GM21576 (cell line): ENCODE results near the gene VAV2.
"Not testable (repeated sequence)": the region's sequence is repeated elsewhere in the genome, so short reads cannot be mapped to it uniquely, and the experiment has no call there.

Experiments
- ATAC-seq: cut with Tn5 transposase; IDR thresholded peaks from one replicate; pipeline ENCODE4 v1.9.1; 2021; ENCODE audit warnings: mild to moderate bottlenecking, moderate library complexity; ENCODE audit not compliant: unreplicated experiment

Gene VAV2

DNA sequence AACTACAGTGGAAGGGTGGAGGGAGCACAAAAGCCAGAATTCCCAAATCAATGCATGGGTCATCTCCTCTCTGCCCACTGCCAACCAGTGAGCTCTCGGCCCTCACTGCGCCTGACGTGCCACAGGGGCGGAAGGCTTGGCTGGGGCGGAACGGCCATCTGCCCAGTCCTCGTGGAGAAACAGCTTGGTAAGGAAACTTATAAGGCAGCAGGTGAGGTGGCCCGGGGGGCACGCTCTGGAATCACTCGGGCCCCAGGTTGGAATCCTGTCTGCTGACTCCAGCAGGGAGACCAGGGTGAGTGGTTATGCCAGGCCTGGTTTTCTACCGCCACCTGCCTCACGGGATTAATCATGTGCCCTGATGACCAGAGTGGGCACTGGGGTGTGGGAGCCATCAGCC lies 52.3 kb downstream of the VAV2 start:
- no peak for ATAC-seq

DNA sequence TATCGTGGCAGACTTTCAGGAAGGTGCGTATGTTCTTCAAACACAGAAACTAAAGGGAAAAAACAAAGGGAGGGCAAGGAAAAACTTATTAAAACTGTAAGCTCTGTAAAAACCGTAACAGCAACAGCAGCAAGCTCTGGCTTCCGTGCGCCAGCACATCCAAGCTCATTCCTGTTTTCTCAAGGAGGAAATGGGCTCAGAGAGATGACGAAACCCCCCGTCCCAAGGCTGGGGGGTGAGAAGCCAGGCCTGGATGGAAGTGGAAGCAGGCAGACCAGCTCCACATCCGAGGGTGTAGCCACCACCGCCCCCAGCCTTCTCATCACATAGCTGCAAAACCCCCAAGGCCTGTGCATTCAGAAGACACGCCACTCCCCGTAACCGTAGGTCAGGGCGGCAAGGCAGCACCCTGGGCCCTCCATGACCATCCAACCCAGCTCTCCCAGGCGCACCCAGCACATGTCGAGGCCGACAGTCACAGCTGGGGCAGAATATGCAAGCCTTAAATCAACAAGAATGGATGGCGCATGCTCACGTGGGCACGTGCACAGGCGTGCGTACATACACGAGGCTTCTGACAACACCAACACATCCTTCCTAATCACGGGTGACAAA lies 52.8 kb downstream of the VAV2 start:
- no peak for ATAC-seq

DNA sequence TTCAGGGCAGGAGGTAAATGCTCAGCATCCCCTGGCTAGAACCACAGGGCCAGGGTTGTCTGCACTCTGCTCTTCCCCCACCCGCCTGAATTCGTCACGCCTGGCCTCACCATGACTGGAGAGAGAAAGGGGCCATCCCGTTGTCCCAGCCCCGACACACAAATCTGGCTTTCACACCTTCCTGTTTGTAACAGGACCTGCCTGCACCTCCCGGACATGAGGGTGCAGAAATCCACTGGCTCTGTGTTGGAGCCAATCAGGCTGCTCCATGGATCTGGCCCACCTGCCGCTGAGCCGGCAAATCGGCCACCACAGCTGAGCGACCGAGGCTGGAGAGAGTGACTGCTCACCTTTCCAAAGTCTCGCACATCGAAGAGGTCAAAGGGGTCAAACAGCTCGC lies 53.4 kb downstream of the VAV2 start:
- ATAC-seq: no peak

DNA sequence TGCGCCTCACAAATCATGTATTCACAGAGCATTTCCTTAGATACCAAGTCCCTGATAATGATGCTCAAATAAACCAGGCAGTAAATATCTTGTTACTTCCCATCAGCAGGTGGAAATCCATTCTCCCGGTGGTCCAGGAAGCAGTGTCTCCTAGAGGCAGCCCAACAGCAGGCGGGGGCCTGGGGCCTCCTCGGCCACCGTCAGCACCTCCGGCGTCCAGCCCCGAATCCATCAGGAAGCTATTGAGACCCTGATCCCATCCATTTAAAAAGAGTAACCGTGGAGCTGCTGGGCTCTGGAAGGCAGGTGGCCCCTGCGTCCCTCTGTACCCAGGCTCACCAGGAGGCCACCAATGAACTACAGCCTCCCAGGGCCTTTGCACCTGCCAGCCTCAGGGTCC lies 54.0 kb downstream of the VAV2 start:
- ATAC-seq: no peak

DNA sequence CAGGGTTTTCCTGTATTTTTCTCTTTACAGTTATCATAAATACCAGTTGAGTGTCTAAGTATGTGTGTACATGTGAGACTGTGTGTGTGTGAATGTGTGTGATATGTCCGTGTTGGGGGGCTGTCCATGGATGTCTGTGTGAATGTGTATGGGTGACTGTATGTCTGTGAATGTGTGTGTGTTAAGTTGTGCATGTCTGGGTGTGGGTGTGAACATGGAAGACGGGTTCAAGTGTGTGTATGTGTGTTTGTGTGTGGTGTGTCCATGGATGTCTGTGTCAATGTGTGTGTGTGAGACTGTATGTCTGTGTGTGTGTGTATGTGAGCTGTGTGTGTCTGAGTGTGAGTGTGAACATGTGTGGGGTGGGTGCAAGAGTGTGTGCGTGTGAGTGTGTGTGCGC lies 55.0 kb downstream of the VAV2 start:
- ATAC-seq: no peak

DNA sequence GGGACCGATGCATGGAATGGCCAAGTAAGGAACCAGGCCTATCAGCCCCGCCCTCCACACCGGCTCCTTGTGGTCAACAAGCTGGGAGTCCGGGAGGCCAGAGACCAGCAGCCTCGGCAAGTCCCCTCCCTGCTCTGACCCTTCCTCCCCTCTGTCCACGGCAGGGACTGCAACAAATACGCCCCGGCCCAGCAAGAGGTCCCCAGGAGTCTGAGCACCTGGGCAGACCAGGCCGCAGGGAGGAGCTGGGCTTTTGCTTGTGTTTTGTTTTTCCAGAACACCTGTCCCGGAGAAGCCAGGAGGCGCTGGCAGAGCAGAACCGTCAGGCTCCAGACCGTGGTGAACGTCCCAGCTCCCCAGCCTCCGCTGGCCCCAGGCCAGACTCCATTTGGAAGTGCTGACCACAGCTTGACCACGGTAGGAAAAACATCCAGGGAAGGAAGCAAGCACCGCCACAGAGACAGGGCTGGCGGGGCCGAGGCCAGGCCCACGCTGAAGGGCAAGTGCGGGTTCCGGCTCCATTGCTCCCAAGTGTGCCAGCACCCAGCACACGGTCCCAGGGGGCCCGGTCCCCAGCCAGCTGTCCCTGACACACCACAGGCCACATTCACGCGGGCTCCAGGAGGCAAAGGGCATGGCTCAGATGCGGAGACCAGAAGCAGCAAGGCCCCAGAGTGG lies 56.7 kb downstream of the VAV2 start:
- no peak for ATAC-seq

DNA sequence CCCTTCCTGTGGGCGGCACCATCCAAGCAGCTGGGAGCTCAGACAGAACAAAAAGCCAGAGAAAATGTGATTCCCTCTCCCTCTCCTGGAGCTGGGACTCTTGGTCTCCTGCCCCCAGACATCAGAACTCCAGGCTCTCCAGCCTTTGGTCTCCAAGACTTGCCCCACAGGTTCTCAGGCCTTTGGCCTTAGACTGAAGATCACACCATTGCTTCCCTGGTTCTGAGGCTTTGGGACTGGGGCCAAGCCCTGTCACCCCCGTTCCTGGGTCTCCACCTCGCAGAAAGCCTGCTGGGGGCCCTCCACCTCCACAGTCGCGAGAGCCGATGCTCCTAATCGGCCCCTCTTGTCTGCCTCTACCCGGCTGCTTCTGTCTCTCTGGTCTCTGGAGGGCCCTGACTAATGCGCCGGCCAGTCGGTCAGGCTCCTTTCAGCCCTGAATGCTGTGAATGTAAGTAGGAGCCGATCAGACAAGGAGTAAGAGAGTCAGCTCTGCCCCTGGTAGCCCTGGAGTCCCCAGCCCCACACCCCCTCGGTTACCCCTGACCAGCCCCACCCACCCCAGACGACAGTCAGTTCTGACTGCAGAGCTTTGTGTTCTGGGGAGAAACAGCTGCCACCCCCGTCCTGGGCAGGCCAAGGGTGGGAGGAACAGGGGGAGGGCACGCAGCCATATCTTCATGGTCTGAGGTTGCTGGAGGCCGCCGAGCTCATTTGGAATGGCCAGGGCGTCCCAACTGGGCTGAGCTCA lies 57.5 kb downstream of the VAV2 start:
- ATAC-seq: no peak

DNA sequence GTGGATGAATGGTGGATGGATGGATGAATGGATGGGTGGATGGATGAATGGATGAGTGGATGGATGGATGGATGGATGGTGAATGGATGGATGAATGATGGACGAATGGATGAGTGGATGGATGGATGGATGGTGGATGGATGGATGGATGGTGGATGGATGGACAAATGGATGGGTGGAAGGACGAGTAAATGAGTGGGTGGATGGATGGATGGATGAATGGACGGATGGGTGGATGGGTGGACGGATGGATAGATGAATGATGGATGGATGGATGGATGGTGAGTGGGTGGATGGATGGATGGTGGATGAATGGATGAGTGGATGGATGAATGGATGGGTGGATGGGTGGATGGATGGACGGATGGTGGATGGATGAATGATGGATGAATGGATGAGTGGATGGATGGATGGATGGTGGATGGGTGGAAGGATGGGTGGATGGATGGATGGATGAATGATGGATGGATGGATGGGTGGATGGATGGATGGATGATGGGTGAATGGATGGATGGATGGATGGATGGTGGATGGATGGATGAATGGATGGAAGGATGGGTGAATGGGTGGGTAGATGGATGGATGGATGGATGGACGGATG lies 58.6 kb downstream of the VAV2 start:
- no peak for ATAC-seq

DNA sequence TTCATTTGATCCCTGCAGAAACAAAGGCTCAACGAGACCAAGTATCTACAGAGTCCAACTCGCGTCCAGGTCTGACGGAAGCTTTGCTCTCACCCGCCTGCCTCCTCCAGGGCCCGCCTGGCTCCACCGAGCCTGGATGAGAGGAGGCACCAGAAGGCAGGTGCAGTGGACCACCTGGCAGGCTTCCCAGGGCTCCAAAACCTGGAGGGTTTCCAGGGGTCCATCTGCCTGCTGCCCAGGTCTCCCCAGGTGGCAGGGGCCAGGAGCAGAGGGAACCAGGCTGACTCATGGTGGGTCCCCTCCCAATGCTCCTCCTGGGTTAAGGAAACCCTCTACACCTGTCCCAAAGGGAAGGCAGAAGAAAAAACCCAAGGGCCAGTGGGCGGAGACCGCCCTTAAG lies 59.5 kb downstream of the VAV2 start:
- no peak for ATAC-seq

DNA sequence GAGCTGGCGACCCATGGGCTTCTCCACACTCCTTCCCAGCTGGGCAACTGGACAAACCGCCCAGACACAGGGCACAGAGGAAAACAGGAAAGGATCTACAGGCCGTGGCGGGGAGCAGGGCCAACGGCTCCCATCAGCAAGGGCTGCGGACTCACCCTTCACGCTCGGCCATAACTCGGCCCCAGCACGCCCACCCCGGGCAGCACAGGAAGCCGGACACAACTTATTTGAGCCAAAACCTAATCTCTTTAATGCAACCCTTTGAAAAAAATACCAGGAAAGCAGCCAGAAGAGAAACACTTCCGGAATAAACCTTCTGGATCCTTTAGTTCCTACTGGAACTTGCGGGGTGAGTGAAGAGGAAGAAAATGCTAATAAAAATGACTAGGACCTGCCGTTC lies 59.9 kb downstream of the VAV2 start:
- no peak for ATAC-seq

DNA sequence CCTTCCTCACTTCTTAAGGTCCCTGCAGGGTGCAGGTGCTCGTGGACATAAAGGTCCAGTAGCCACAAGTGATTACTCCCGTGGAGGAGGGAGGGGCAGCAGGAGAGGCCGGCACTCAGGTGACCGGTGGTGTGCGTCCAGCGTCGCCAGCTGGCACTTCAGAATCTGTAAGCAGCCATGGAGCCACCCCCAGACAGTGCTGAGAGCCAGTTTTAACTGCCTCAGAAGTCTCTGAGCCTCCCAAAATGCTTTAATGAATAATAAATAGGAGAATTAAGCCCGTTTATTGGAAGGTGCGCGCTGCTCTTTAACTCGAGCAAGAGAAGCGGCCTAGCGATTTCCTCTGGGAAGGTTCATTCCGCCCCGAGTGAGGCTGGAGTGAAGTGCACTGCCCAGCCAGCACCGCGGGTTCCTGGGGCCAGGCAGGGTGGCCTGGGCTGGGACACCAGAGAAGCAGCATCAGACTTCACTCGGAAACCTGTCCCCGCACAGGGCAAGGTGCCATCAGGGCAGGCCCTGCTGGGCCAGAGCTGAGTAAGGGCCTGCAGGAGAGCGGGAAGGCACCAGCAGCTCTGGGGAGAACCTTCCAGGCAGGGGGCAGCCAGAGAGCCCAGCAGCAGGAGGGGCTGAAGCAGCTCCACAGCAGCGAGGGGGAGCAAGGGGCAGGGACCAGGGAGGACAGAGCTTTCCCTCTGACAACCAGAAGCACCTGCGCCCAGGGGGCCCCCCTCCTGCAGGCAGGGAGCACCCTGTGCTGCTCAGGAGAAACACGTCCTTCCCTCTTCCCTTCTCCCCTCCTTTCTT lies 61.2 kb downstream of the VAV2 start:
- ATAC-seq: no peak

DNA sequence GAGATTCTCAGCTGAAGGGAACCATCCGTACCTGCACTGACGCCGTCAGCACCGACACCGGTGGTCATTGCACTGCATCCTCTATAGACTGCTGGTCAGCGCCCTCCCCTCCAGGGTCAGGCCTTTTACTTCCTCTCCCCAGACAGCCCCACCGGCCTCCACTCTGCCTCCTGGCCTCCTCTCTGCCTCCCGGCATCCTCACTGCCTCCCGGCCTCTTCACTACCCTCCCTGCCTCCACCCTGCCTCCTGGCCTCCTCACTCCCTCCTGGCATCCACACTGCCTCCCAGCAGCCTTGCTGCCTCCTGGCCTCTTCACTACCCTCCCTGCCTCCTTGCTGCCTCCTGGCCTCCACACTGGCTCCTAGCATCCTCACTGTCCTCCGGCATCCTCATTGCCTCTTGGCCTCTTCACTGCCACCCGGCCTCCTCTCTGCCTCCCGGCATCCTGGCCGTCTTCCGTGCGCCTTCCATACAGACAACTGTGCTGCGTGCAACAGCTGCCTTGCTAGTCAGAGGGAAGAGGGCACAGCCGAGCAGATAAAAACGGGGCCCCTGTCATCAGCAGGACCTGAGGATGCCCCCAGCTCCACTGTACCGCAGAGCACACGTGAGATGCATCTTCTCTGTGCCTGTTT lies 62.0 kb downstream of the VAV2 start:
- ATAC-seq: no peak

DNA sequence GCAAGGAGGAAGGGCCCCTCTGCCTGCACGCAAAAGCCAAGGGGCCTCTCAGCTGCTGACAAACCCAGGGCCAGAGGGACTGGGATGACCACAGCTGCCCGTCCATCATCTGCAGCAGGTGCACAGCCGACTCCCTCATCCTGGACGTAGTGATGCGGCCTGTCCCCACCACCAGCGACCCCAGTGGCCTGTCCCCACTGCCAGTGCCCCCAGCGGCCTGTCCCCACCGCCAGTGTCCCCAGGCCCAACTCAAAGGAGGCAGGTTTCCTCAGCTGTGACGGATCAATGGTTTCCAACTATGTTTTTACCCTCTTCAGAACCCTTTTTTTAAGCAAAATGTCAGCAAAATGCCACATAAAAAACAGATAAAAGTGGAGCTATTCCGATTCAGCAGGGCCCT lies 62.5 kb downstream of the VAV2 start:
- no peak for ATAC-seq

DNA sequence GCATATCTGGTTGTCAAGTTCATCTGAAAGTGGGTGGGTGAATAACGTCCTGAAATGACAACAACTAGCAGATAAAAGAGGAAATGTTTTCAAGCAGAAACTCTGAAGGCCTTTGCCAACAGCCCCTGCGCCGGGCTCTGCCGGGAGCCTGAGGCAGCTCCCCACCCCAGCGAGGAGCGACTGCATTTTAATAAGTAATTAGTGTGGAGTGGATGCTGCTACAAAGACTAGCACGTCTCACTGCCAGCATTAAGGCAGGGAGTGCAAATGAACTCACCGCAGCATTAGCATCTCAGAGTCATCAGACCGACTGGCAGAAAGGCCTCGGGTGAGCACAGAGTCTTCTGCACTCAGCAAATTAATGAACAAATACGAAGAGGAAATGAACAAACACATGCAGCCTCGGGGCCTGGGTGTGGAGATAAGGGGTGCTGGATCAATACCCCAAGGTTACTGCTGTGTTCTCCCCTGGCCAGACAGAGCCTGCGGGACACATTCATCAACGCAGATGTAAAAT lies 63.8 kb downstream of the VAV2 start:
- no peak for ATAC-seq

DNA sequence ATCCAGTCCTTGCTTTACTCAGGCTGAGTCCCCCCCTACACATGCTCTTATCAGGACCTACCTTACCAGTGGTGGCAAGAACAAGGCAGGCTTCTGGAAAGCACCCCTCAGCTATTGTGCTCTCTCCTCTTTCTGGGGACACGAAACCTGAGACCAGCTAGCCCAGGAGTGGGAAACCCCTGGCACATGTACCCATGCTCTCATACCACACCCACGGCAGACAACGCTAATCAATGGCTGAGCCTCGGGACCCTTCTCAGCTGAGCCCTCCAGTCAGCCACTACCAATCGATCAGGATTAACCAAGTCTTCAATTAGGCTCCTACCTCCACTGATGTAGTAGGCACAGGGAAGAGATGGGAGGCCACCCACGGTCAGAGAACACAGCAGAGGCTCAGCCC lies 65.1 kb downstream of the VAV2 start:
- ATAC-seq: no peak

DNA sequence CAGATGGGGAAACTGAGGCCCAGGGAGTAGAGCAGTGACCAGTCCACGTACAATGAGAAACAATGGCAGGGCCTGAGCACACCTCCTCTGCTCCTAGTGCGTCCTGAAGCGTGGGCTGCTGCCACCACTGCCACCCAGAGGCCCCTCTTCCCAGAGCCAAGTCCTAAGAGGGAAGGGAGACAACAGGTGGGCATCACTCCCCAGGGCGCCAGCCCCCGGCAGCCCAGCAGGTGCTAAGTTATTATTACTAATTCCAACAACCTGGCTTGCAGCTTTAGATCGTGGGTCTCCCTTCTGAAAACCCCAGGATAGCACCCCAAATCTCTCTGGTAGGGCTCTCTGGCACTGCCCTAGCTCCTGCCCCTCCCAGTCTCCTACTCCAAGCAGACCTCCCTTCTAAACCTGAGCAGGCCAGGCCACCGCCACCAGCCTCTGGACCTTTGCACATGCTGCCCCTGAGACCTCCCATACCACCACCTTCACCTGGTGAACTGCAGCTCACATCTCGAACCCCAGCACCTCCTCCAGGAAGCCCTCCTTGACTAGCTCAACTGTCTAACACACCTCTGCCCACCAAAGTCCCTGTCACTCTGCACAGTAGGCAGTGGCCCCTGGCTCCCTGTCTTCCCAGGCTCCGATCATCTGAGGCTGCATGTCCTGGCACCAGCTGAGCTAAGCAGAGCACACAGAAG lies 65.8 kb downstream of the VAV2 start:
- ATAC-seq: no peak

DNA sequence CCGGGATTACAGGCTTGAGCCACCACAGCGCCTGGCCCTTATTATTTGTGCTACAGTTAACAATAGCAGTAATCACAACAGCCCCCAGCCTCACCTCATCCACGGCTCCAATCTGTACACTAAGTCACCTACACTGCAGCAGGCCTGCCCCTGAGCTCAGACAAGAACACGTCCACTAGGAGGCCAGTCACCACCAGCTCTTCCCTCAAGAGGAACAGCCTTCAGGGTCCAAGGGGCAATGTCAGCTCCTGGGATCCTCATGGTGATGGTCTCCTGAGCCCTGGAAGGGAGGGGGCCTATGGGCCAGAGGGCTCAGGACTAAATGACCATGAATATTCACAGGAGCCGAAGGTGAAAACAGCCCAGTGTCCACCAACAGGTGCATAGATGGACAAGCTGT lies 67.7 kb downstream of the VAV2 start:
- ATAC-seq: no peak

DNA sequence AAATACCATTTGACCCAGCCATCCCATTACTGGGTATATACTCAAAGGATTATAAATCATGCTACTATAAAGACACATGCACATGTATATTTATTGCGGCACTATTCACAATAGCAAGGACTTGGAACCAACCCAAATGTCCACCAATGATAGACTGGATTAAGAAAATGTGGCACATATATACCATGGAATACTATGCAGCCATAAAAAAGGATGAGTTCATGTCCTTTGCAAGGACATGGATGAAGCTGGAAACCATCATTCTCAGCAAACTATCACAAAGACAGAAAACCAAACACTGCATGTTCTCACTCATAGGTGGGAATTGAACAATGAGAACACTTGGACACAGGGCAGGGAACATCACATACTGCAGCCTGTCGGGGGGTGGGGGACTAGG lies 68.5 kb downstream of the VAV2 start:
- not testable (repeated sequence) for ATAC-seq

DNA sequence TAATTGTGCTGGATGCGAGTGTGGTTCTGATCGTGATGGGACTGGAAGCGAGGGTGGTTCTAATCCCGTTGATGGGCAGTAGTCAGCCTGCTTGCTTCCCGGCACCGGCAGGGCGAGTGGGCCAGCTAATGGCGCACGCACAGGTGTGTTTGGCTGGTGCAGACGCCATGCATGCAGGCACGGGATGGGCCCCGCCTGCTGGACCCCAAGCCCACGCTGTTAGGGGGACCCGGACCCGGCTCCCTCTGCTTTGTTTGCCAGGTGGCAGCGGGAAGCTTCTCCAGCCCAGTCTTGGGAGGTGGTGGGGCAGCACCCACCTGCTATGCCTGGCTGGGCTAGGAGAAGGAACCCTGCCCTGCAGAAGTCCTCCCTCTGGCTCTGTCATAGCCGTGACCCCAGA lies 70.3 kb downstream of the VAV2 start:
- no peak for ATAC-seq

DNA sequence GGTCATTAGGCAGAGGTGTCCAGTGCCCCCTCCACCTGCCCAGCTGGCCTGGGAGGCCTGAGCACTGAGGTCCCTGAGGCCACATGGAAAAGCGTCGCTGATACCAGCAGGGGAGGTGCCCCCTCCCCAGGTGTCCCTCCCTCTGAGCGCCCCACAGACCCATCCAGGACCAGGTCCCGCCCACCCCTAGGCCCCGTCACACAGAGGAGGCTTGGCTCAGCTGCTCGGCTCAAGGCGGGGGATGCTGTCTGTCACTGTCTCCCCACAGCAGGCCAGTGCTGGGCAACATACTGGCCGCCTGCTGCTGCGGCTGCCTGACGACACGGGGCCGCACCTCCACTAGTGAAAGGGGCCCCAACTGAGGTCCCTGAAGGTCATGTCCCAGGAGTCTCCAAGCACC lies 71.7 kb downstream of the VAV2 start:
- ATAC-seq: no peak
